HG02623 (cell line): Measurements from ENCODE around the gene TNFSF15.
"Not testable (repeated sequence)": the region's sequence is repeated elsewhere in the genome, so short reads cannot be mapped to it uniquely, and the experiment has no call there.

Source experiments
- ATAC-seq: cut with Tn5 transposase; IDR thresholded peaks from one replicate; pipeline ENCODE4 v1.9.1; 2021; ENCODE audit warnings: moderate library complexity; ENCODE audit not compliant: unreplicated experiment

The TNFSF15 gene

GRCh38 chr9:114757395-114757794 is 48.4 kb downstream of the TNFSF15 start:
- ATAC-seq, result no peak

GRCh38 chr9:114756920-114757319 is 48.9 kb downstream of the TNFSF15 start:
- no peak for ATAC-seq

GRCh38 chr9:114754581-114754980 is 51.3 kb downstream of the TNFSF15 start:
- no peak for ATAC-seq

- no peak for ATAC-seq
Observed at GRCh38 chr9:114746591-114747346, 59.1 kb downstream of the TNFSF15 start.

GRCh38 chr9:114745879-114746550 is 59.8 kb downstream of the TNFSF15 start:
- no peak for ATAC-seq

- ATAC-seq, result no peak
Observed at GRCh38 chr9:114745108-114745848, 60.6 kb downstream of the TNFSF15 start.

- ATAC-seq, result no peak
Observed at GRCh38 chr9:114743446-114743845, 62.4 kb downstream of the TNFSF15 start.

GRCh38 chr9:114742947-114743346 is 62.9 kb downstream of the TNFSF15 start:
- no peak for ATAC-seq

GRCh38 chr9:114741521-114741920 is 64.3 kb downstream of the TNFSF15 start:
- ATAC-seq, result not testable (repeated sequence)

GRCh38 chr9:114738581-114739316 is 67.1 kb downstream of the TNFSF15 start:
- ATAC-seq, result no peak

GRCh38 chr9:114737847-114738246 is 68.0 kb downstream of the TNFSF15 start:
- no peak for ATAC-seq

- no peak for ATAC-seq
Observed at GRCh38 chr9:114737118-114737517, 68.7 kb downstream of the TNFSF15 start.

- ATAC-seq, result no peak
Observed at GRCh38 chr9:114735704-114736103, 70.1 kb downstream of the TNFSF15 start.

- not testable (repeated sequence) for ATAC-seq
Observed at GRCh38 chr9:114735139-114735538, 70.7 kb downstream of the TNFSF15 start.
